Activated B cell treated with CpG ODN at 0.5 μM for 24 hours (primary cell): Measurements from ENCODE around the gene NELL2. TPM values are rescaled to one million over a fixed set of nuclear protein-coding genes. Genes with fewer than 3 reads are reported as not detected.
"Not testable (repeated sequence)": the region's sequence is repeated elsewhere in the genome, so short reads cannot be mapped to it uniquely, and the experiment has no call there.

Experiments
- ATAC-seq: fragments of 200-7000 bp; cut with Tn5 transposase; one replicate; pipeline ENCODE4 v1.10.0; 2021; ENCODE audit warnings: low read depth, mild to moderate bottlenecking, moderate library complexity
- CTCF ChIA-PET: fragments of 350-600 bp; sonication (Branson Sonifier 250); formaldehyde crosslinking; loops from one replicate; lab custom pipeline; 2021; ENCODE audit warnings: antibody characterized with exemption; lab: Charles Lee
- POLR2A ChIA-PET: fragments of 350-600 bp; sonication (Branson Sonifier 250); formaldehyde crosslinking; loops from one replicate; lab custom pipeline; 2021; ENCODE audit warnings: antibody characterized with exemption; lab: Charles Lee
- DNase-seq: peaks from one replicate; pipeline ENCODE4 v3.0.0; 2022
- H3K27ac Mint-ChIP-seq: one replicate; pipeline ENCODE4 v1.8.0; 2020; ENCODE audit warnings: mixed read lengths
- H3K27me3 Mint-ChIP-seq: one replicate; pipeline ENCODE4 v1.8.0; 2021; ENCODE audit warnings: mixed read lengths
- H3K36me3 Mint-ChIP-seq: one replicate; pipeline ENCODE4 v1.8.0; 2021; ENCODE audit warnings: low read depth, mixed read lengths
- H3K4me1 Mint-ChIP-seq: one replicate; pipeline ENCODE4 v1.8.0; 2021; ENCODE audit warnings: mixed read lengths
- H3K4me3 Mint-ChIP-seq: one replicate; pipeline ENCODE4 v1.8.0; 2020; ENCODE audit warnings: mild to moderate bottlenecking, mixed read lengths
- H3K9me3 Mint-ChIP-seq: one replicate; pipeline ENCODE4 v1.8.0; 2020; ENCODE audit warnings: mixed read lengths
- CTCF ChIP-seq: fragments of 200-600 bp; IDR thresholded peaks from one replicate; pipeline ENCODE4 v1.8.0; 2022; ENCODE audit warnings: antibody characterized with exemption, mild to moderate bottlenecking
- intact Hi-C: fragments of 100-400 bp; cut with micrococcal nuclease; formaldehyde crosslinking; loops from one replicate; pipeline ENCODE4 v1.15.1; 2024
- total RNA-seq: library from RNA; stranded (reverse); gene quantifications from 2 replicates; pipeline ENCODE4 v1.2.3, GENCODE V29; 2022

The NELL2 gene
- total RNA-seq, 1 donor from 2014 or later = not detected

- H3K4me1 Mint-ChIP-seq = no peaks in the 10 kb centered on the region
- ATAC-seq (no peak), DNase-seq (no peak)
- intact Hi-C loops = no loop called here
- CTCF ChIA-PET = no interaction called here
- no peak for TF ChIP-seq CTCF
- no peak overlapping the region for H3K4me3 Mint-ChIP-seq
- H3K27me3 Mint-ChIP-seq = no peaks in the 10 kb centered on the region
- POLR2A ChIA-PET = no interaction called here
- H3K9me3 Mint-ChIP-seq = peaks cover 2% of the 10 kb centered on the region
- H3K36me3 Mint-ChIP-seq = no peaks in the 10 kb centered on the region
- no peak overlapping the region for H3K27ac Mint-ChIP-seq
Measured at GRCh38 chr12:44689587-44689986, 186.5 kb downstream of the NELL2 start.

- CTCF ChIA-PET, POLR2A ChIA-PET, H3K9me3 Mint-ChIP-seq, H3K27me3 Mint-ChIP-seq, DNase-seq, intact Hi-C loops, H3K4me3 Mint-ChIP-seq, ATAC-seq, H3K36me3 Mint-ChIP-seq, H3K4me1 Mint-ChIP-seq, H3K27ac Mint-ChIP-seq: not testable (repeated sequence)
Measured at GRCh38 chr12:44686821-44687432, 189.2 kb downstream of the NELL2 start.

- CTCF ChIA-PET = no interaction called here
- Mint-ChIP-seq H3K36me3 (no peaks in the 10 kb centered on the region), H3K9me3 (no peaks in the 10 kb centered on the region), H3K4me1 (no peaks in the 10 kb centered on the region), H3K4me3 (no peak overlapping the region), H3K27ac (no peak overlapping the region), H3K27me3 (no peaks in the 10 kb centered on the region)
- TF ChIP-seq CTCF = no peak
- ATAC-seq (no peak), DNase-seq (no peak)
- intact Hi-C loops = no loop called here
- POLR2A ChIA-PET = no interaction called here
Measured at GRCh38 chr12:44677724-44678123, 198.4 kb downstream of the NELL2 start.

- ChIA-PET POLR2A (no interaction called here), CTCF (no interaction called here)
- no peak for TF ChIP-seq CTCF
- H3K4me3 Mint-ChIP-seq = no peak overlapping the region
- intact Hi-C loops = no loop called here
- H3K36me3 Mint-ChIP-seq = no peaks in the 10 kb centered on the region
- H3K27ac Mint-ChIP-seq = no peak overlapping the region
- DNase-seq = no peak
- peaks cover 11% of the 10 kb centered on the region for H3K9me3 Mint-ChIP-seq
- H3K27me3 Mint-ChIP-seq = no peaks in the 10 kb centered on the region
- no peak for ATAC-seq
- no peaks in the 10 kb centered on the region for H3K4me1 Mint-ChIP-seq
Measured at GRCh38 chr12:44674875-44675274, 201.2 kb downstream of the NELL2 start.

GRCh38 chr12:44673811-44674210 lies 202.3 kb downstream of the NELL2 start:
- ATAC-seq (no peak), DNase-seq (no peak)
- intact Hi-C loops = no loop called here
- Mint-ChIP-seq H3K27ac (no peak overlapping the region), H3K36me3 (no peaks in the 10 kb centered on the region), H3K9me3 (peaks cover 21% of the 10 kb centered on the region), H3K4me3 (no peak overlapping the region), H3K4me1 (no peaks in the 10 kb centered on the region), H3K27me3 (no peaks in the 10 kb centered on the region)
- TF ChIP-seq CTCF = no peak
- POLR2A ChIA-PET = no interaction called here
- CTCF ChIA-PET = no interaction called here

DNA sequence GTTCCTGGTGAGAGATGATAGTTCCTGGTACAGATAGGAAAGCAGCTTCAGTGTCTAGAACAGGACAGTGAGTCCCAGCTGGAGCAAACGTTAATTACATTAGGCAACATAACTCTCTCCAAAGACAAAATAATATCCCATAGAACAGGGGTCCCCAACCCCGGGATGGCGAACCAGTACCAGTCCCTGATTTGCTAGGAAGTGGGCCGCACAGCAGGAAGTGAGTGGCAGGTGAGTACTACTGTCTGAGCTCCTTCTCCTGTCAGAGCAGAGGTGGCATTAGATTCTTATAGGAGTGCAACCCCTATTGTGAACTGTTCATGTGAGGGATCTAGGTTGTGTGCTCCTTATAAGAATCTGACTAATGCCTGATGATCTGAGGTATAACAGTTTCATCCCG lies 204.1 kb downstream of the NELL2 start:
- ChIA-PET CTCF (no interaction called here), POLR2A (no interaction called here)
- TF ChIP-seq CTCF = no peak
- H3K4me3 Mint-ChIP-seq = no peak overlapping the region
- peaks cover 21% of the 10 kb centered on the region for H3K9me3 Mint-ChIP-seq
- H3K27ac Mint-ChIP-seq = no peak overlapping the region
- H3K27me3 Mint-ChIP-seq = no peaks in the 10 kb centered on the region
- intact Hi-C loops = no loop called here
- no peak for DNase-seq
- H3K4me1 Mint-ChIP-seq = no peaks in the 10 kb centered on the region
- ATAC-seq = no peak
- no peaks in the 10 kb centered on the region for H3K36me3 Mint-ChIP-seq
